PFSK-1 (cell line): ENCODE results near the gene DRAM1.

Experiments
- POLR2AphosphoS5 ChIP-seq: IDR thresholded peaks from 2 replicates; pipeline ENCODE4 v1.6.1; 2012; ENCODE audit warnings: low read depth, mild to moderate bottlenecking, control low read depth, low read length, moderate library complexity
- SIN3A ChIP-seq: IDR thresholded peaks from 2 replicates; pipeline ENCODE4 v1.6.1; 2012; ENCODE audit warnings: mild to moderate bottlenecking, low read length, moderate library complexity, borderline replicate concordance; ENCODE audit not compliant: insufficient read depth
- TF ChIP-seq, protein P1 (sequence below), 2 experiments: IDR thresholded peaks; 2 replicates each; pipeline versions ENCODE4 v1.6.1 to v1.8.0; 2011 to 2012; ENCODE audit warnings: low read depth in 2 of 2, low read length in 2 of 2, control low read depth in 1 of 2, inconsistent platforms in 1 of 2, mild to moderate bottlenecking in 1 of 2, moderate library complexity in 1 of 2; ENCODE audit not compliant: insufficient read depth in 1 of 2

DNA sequence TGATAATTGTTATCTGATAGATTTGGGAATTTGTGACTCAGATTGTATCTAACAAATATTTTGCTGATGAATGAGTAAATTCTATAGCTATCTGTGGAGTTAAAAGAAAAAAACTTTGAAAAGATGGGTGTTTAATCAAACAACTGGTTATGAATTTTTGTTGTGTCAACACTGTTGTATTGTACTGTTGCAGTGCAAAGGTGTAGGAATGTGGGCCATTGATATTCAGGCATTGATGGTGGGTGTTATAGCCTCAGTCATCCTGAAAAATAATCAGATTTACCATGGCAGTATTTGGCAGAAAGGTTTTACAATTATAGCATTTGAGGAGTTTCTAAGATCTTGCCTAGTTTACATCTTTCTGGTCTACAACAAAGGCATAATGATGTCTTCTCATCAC lies 15.4 kb downstream of the DRAM1 start:
- TF ChIP-seq POLR2AphosphoS5 (no peak), SIN3A (no peak)
- TF ChIP-seq, protein P1, sequence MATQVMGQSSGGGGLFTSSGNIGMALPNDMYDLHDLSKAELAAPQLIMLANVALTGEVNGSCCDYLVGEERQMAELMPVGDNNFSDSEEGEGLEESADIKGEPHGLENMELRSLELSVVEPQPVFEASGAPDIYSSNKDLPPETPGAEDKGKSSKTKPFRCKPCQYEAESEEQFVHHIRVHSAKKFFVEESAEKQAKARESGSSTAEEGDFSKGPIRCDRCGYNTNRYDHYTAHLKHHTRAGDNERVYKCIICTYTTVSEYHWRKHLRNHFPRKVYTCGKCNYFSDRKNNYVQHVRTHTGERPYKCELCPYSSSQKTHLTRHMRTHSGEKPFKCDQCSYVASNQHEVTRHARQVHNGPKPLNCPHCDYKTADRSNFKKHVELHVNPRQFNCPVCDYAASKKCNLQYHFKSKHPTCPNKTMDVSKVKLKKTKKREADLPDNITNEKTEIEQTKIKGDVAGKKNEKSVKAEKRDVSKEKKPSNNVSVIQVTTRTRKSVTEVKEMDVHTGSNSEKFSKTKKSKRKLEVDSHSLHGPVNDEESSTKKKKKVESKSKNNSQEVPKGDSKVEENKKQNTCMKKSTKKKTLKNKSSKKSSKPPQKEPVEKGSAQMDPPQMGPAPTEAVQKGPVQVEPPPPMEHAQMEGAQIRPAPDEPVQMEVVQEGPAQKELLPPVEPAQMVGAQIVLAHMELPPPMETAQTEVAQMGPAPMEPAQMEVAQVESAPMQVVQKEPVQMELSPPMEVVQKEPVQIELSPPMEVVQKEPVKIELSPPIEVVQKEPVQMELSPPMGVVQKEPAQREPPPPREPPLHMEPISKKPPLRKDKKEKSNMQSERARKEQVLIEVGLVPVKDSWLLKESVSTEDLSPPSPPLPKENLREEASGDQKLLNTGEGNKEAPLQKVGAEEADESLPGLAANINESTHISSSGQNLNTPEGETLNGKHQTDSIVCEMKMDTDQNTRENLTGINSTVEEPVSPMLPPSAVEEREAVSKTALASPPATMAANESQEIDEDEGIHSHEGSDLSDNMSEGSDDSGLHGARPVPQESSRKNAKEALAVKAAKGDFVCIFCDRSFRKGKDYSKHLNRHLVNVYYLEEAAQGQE (IDR thresholded peaks at IDR 0.05; ENCODE audit: insufficient read depth in 1 of 2, low read depth in 2 of 2, low read length in 2 of 2): no peak
